GM12891 (cell line): ENCODE data around the gene ACY1.

ENCODE experiments used
- PAX5 ChIP-seq: IDR thresholded peaks from 2 replicates; pipeline ENCODE4 v1.6.1; 2011; ENCODE audit warnings: low read length, moderate library complexity, mild to moderate bottlenecking; ENCODE audit not compliant: insufficient read depth, severe bottlenecking
- POLR2A ChIP-seq: IDR thresholded peaks from 2 replicates; pipeline ENCODE4 v1.6.1; 2011; ENCODE audit warnings: low read depth, low read length, control low read depth
- POLR2AphosphoS5 ChIP-seq: IDR thresholded peaks from 2 replicates; pipeline ENCODE4 v1.6.1; 2011; ENCODE audit warnings: low read depth, low read length, control low read depth
- POU2F2 ChIP-seq: IDR thresholded peaks from 2 replicates; pipeline ENCODE4 v1.6.1; 2011; ENCODE audit warnings: low read depth, mild to moderate bottlenecking, control low read depth, low read length, moderate library complexity
- SPI1 ChIP-seq: IDR thresholded peaks from 2 replicates; pipeline ENCODE4 v1.6.1; 2011; ENCODE audit warnings: low read depth, low read length, control low read depth
- TAF1 ChIP-seq: IDR thresholded peaks from 2 replicates; pipeline ENCODE4 v1.6.1; 2011; ENCODE audit warnings: low read depth, low read length, control low read depth

DNA sequence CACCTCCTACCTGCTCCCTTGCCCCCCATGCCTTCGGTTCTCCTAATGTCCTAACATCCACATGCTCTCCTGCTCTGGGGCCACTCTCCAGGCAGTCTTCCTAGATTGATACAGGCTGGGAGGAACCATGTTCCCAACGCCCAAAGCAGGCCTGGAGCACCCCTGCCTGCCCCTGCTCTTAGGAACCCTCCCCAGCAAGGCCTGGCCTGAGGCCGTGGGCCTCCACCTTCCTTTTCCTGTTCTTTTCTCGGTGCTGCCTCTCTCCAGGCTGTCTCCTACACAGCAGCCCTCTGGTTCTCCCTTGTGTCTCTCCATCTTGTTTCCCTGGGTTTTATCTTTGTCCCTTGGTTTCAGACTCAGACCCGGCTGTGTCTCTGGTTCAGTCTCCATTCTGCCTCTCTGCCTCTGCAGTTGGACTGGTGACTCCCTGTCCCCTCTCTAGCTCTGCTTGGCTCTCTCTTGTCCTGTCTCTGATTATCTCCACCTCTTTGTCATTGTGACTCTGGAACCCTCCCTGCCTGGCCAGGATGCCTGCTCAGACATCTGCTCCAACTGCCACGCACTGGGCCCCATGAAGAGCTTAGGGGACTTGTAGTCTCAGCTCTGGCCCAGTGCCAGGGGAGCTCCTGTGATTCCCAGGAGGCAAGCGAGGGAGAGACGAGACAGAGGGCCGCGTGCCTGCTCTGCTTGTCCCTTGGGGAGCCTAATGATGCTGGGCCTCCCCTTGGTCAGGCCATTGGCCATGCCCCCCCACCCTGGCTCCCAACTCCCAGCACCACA lies 38.3 kb downstream of the ACY1 start:
- TF ChIP-seq POLR2AphosphoS5 = no peak
- TF ChIP-seq POLR2A = no peak
- no peak for TF ChIP-seq PAX5
- TF ChIP-seq SPI1 = no peak
- no peak for TF ChIP-seq TAF1
- TF ChIP-seq POU2F2 = no peak
